Epithelial cell of esophagus (primary cell): ENCODE measurements around the gene FRMD5.

Source experiments
- DNase-seq: peaks from one replicate; pipeline ENCODE4 v3.0.0; 2010; ENCODE audit warnings: low read depth
- H3K4me3 ChIP-seq: 2 replicates; pipeline ENCODE4 v1.5.1; 2011; ENCODE audit warnings: mild to moderate bottlenecking, low read length, control low read depth
- CTCF ChIP-seq: IDR thresholded peaks from 2 replicates; pipeline ENCODE4 v1.5.1; 2011; ENCODE audit warnings: low read depth, mild to moderate bottlenecking, low read length, control low read depth, inconsistent platforms; ENCODE audit not compliant: insufficient read depth; ENCODE audit errors: missing control alignments

Gene FRMD5

GRCh38 chr15:43889042-43889441, 306.0 kb downstream of the FRMD5 start:
- TF ChIP-seq CTCF: no peak
- H3K4me3 ChIP-seq: no peak overlapping the region
- DNase-seq: no peak

DNA sequence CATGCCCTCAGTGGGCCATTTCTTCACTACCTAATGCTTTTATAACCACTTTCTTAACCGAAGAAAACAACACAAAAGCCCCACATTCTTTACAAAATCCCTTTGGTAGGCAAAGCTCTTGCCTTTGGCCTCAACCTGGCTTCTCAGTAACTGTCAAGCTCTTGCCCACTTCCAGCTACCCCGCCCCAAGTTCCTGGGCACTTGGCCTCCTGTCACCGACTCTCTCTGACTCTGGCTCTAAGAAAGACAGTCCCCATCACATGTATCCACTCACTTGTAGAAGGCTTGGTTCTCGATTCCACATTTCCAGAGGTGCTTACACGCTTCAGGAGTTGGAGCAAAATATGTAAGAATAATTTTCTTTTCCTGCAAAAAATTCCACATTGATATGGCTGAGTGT, 307.2 kb downstream of the FRMD5 start:
- TF ChIP-seq CTCF: no peak
- DNase-seq: no peak
- H3K4me3 ChIP-seq: no peak overlapping the region

GRCh38 chr15:43886558-43886957, 308.5 kb downstream of the FRMD5 start:
- H3K4me3 ChIP-seq: no peak overlapping the region
- peak; percentile 6 for DNase-seq
- TF ChIP-seq CTCF: no peak

DNA sequence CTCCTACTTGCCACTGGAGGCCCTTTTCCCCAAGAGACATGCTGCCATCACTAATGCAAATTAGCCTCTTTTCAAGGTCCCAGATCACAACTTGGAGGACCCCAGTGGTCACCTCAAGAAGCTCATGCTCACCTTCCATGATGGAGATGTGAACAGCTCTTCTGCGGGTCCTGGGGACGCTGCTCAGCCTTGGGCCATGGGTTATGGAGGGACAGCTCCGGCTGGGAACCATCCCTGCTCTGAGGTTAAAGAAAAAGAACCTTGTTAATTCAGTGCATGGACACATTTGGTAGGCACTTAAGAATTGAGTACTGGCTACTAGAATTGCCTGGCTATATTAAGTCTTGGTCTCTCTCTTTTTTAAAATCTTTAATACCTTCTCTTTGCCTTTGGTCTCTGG, 311.5 kb downstream of the FRMD5 start:
- no peak for TF ChIP-seq CTCF
- DNase-seq: no peak
- H3K4me3 ChIP-seq: no peak overlapping the region

DNA sequence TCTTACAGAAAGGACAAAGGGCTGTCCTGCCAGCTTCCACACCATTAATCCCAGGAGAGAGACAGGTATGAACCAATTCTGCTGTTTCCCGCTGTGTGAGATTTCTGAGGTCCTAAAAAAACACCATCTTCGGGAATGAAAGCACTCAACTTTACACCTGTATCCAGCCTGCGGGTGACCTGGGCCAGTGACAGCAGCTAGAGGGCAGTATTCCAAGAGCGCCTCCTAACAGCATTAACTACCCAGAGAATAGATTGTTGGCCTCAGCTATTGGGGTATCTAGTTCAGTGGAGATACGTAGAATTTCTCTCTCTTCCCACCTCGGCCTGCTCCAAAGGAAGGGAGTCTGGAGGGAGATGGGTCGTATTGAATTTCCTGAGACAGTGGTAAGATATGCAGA, 313.1 kb downstream of the FRMD5 start:
- no peak overlapping the region for H3K4me3 ChIP-seq
- peak; percentile 19 for DNase-seq
- TF ChIP-seq CTCF: peak; percentile 59

- TF ChIP-seq CTCF: no peak
- no peak for DNase-seq
- H3K4me3 ChIP-seq: no peak overlapping the region
These were observed 313.8 kb downstream of the FRMD5 start for GRCh38 chr15:43881245-43881644.

DNA sequence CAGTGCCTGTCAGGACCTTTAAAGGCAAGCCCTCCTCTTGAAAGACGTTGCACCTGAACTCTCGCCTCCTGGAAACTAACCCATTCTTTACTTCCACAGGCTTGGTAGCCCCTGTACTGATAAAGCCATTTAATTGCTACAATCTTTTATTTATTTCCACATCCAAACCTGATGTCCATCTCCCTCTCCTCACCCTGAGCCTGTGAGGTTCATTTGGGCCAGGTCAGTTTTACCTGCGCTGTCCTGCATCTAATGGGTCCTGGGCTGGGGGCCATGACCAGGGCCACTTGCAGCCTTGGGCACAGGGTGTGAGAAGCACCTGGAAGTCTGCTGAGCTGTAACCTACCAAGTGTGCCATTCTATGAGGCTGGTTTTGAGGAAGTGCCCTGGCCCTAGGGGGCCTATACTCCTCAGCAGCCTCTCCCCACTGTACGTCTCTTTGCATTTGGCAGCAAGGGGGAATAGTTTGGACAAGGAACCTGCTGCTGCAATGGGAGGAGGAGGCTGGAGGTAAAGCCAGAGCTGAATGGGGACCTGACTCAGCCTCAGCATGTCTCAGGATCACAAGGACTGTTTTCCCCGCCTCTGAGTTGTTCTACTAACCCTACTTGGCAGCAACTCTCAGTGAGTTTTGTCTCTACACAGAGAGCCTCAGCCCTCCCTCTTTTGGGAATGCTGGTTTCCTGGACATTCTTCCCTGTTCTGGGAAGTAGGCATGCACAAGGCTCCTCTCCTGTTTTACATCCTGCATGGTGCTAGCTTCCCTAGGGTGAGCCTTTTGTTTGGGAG, 314.5 kb downstream of the FRMD5 start:
- TF ChIP-seq CTCF: no peak
- no peak overlapping the region for H3K4me3 ChIP-seq
- DNase-seq: peak; percentile 22
